ENCODE results near the gene COBL. TPM values are rescaled to one million over a fixed set of nuclear protein-coding genes. Genes with fewer than 3 reads are reported as not detected.
A peak's percentile ranks its signal among the peaks of the same experiment; 100 is the strongest.

The COBL gene
- total and polyA plus RNA-seq, 9 of the 15 experiments (the other 6 are each of a cell fraction or from before 2014, with no cell fraction given), result 0.01 to 2.4 (median 0.09) TPM; not detected in 3

GRCh38 chr7:51230723-51231122 lies 85.9 kb downstream of the COBL start:
- DNase-seq (ENCODE audit: extremely low read depth in 1 of 4, low spot score in 3 of 4), result no peak
- no peaks in the 10 kb centered on the region for H3K79me2 ChIP-seq (ENCODE audit: control insufficient read depth, insufficient read depth, low read length)
- ATAC-seq, result no peak
- no peak for FAIRE-seq
- H3K36me3 ChIP-seq (ENCODE audit: control insufficient read depth, insufficient read depth, low read length), result no peaks in the 10 kb centered on the region
- in situ Hi-C loops (cut with MboI), result no loop called here
- CTCF ChIA-PET (ENCODE audit: low intra/inter-chr PET ratio), result no interaction called here
- no TSS peak for BruUV-seq (replicated peaks)
- H3K4me1 ChIP-seq (replicated peaks in 1 of 2; ENCODE audit: control insufficient read depth in 2 of 2, insufficient read depth in 2 of 2, low read length in 2 of 2), result peaks cover 6 to 8% of the 10 kb centered on the region in 2 experiments; a peak in 4 of 5 replicates
- WGBS (ENCODE audit: insufficient coverage, low coverage, missing lambda C conversion rate), result 11% methylated on average over 5 of the region's 5 CpGs
- H2AFZ ChIP-seq (ENCODE audit: low read depth, low read length), result no peak overlapping the region
- H3K27ac ChIP-seq (ENCODE audit: extremely low read depth, low read depth, low read length), result no peak overlapping the region
- no peaks in the 10 kb centered on the region for H3K9me3 ChIP-seq (replicated peaks; ENCODE audit: control insufficient read depth, insufficient read depth, low read depth, low read length)
- no peaks in the 10 kb centered on the region for H3K9me1 ChIP-seq (ENCODE audit: control insufficient read depth, insufficient read depth, low read length)
- peaks cover 14 to 43% of the 10 kb centered on the region in 2 experiments; a peak in 4 of 5 replicates for H3K27me3 ChIP-seq (ENCODE audit: control insufficient read depth in 2 of 2, insufficient read depth in 2 of 2, low read length in 2 of 2)
- no peak overlapping the region for H3K4me2 ChIP-seq (ENCODE audit: insufficient read depth, low read length)
- no peak overlapping the region for H3K9ac ChIP-seq (ENCODE audit: insufficient read depth in 1 of 2, low read depth in 2 of 2, low read length in 2 of 2)
- intact Hi-C loops (cut with micrococcal nuclease), result no loop called here
- no peak overlapping the region for H3K4me3 ChIP-seq
- TF ChIP-seq DIDO1 (tag; IDR thresholded peaks at IDR 0.05; ENCODE audit: low read depth) (no peak), MECOM (CRISPR knock-in tag; IDR thresholded peaks at IDR 0.05) (no peak), SPI1 (IDR thresholded peaks at IDR 0.05; ENCODE audit: borderline replicate concordance, low read depth, low read length) (peak; percentile 85)
- H4K20me1 ChIP-seq (replicated peaks; ENCODE audit: control insufficient read depth, insufficient read depth, low read length), result peaks cover 2% of the 10 kb centered on the region; the same call in 1 of the 2 replicates
- POLR2A ChIA-PET, result no interaction called here

GRCh38 chr7:51230324-51230625 lies 86.3 kb downstream of the COBL start:
- Histone ChIP-seq H2AFZ (ENCODE audit: low read depth, low read length) (no peak overlapping the region), H3K4me3 (no peak overlapping the region), H3K4me1 (replicated peaks in 1 of 2; ENCODE audit: control insufficient read depth in 2 of 2, insufficient read depth in 2 of 2, low read length in 2 of 2) (peaks cover 6 to 8% of the 10 kb centered on the region in 2 experiments; a peak in 4 of 5 replicates), H3K9me3 (replicated peaks; ENCODE audit: control insufficient read depth, insufficient read depth, low read depth, low read length) (no peaks in the 10 kb centered on the region), H3K9ac (ENCODE audit: insufficient read depth in 1 of 2, low read depth in 2 of 2, low read length in 2 of 2) (no peak overlapping the region), H3K4me2 (ENCODE audit: insufficient read depth, low read length) (no peak overlapping the region), H3K27me3 (ENCODE audit: control insufficient read depth in 2 of 2, insufficient read depth in 2 of 2, low read length in 2 of 2) (peaks cover 14 to 43% of the 10 kb centered on the region in 2 experiments; a peak in 4 of 5 replicates), H3K27ac (ENCODE audit: extremely low read depth, low read depth, low read length) (no peak overlapping the region), H3K9me1 (ENCODE audit: control insufficient read depth, insufficient read depth, low read length) (no peaks in the 10 kb centered on the region), H3K36me3 (ENCODE audit: control insufficient read depth, insufficient read depth, low read length) (no peaks in the 10 kb centered on the region), H4K20me1 (replicated peaks; ENCODE audit: control insufficient read depth, insufficient read depth, low read length) (peaks cover 2% of the 10 kb centered on the region; the same call in 1 of the 2 replicates), H3K79me2 (ENCODE audit: control insufficient read depth, insufficient read depth, low read length) (no peaks in the 10 kb centered on the region)
- BruUV-seq (replicated peaks), result no TSS peak
- ChIA-PET CTCF (ENCODE audit: low intra/inter-chr PET ratio) (no interaction called here), POLR2A (no interaction called here)
- DNase-seq (ENCODE audit: extremely low read depth in 1 of 4, low spot score in 3 of 4) (no peak), FAIRE-seq (no peak), ATAC-seq (no peak)
- TF ChIP-seq TEAD2 (tag; IDR thresholded peaks at IDR 0.05), result no peak
- no peak for TF ChIP-seq DMBX1 (CRISPR knock-in tag; IDR thresholded peaks at IDR 0.05; ENCODE audit: borderline replicate concordance)
- no peak for TF ChIP-seq CC2D1A (IDR thresholded peaks at IDR 0.05)
- no peak for TF ChIP-seq CHD4 (IDR thresholded peaks at IDR 0.05; ENCODE audit: insufficient read depth, insufficient replicate concordance, low read depth, low read length, poor library complexity, severe bottlenecking)
- no peak for TF ChIP-seq POLR3G (IDR thresholded peaks at IDR 0.05; ENCODE audit: extremely low read depth, insufficient read length, insufficient replicate concordance)
- WGBS (ENCODE audit: insufficient coverage, low coverage, missing lambda C conversion rate), result 6% methylated on average over 2 of the region's 2 CpGs
- in situ Hi-C loops (cut with MboI) (no loop called here), intact Hi-C loops (cut with micrococcal nuclease) (no loop called here)
